Activated CD8-positive, alpha-beta memory T cell treated with anti-CD3 and anti-CD28 coated beads, Interleukin-2, amount 50 U/mL, for 4 hours (primary cell): ENCODE results near the gene NYAP1.

ENCODE experiments used
- DNase-seq: peaks from one replicate; pipeline ENCODE4 v3.0.0-alpha.2; 2020

NYAP1 gene

GRCh38 chr7:100464210-100464660 is 19.5 kb upstream of the NYAP1 start, which contains the start of gene SPACDR:
Gene SPACDR (minus strand): TSS chr7:100464260. CDS start chr7:100464025, 235 bp downstream.
- DNase-seq, result no peak

GRCh38 chr7:100464791-100465190 is 18.9 kb upstream of the NYAP1 start:
- DNase-seq, result no peak

- DNase-seq, result no peak
These were observed 18.4 kb upstream of the NYAP1 start for GRCh38 chr7:100465299-100465698.

- no peak for DNase-seq
These were observed 17.9 kb upstream of the NYAP1 start for GRCh38 chr7:100465702-100466311.

- DNase-seq, result no peak
These were observed 16.8 kb upstream of the NYAP1 start for GRCh38 chr7:100466653-100467605.

- no peak for DNase-seq
These were observed 15.9 kb upstream of the NYAP1 start for GRCh38 chr7:100467638-100468373.

GRCh38 chr7:100469227-100470044 is 14.3 kb upstream of the NYAP1 start:
- DNase-seq, result peak; percentile 90

GRCh38 chr7:100471021-100471420 is 12.7 kb upstream of the NYAP1 start:
- no peak for DNase-seq

GRCh38 chr7:100472121-100472851 is 11.4 kb upstream of the NYAP1 start:
- DNase-seq, result no peak

- no peak for DNase-seq
These were observed 10.8 kb upstream of the NYAP1 start for GRCh38 chr7:100472854-100473499.

GRCh38 chr7:100475549-100475948 is 8.2 kb upstream of the NYAP1 start:
- peak; percentile 40 for DNase-seq

GRCh38 chr7:100476101-100476780 is 7.5 kb upstream of the NYAP1 start:
- DNase-seq, result no peak

GRCh38 chr7:100476903-100477870 is 6.5 kb upstream of the NYAP1 start:
- peak; percentile 46 for DNase-seq

- no peak for DNase-seq
These were observed 5.9 kb upstream of the NYAP1 start for GRCh38 chr7:100477871-100478267.

GRCh38 chr7:100478958-100479660 is 4.6 kb upstream of the NYAP1 start, which contains the start of gene TSC22D4:
Gene TSC22D4 (minus strand): TSS chr7:100479214. CDS start chr7:100478038, 1,176 bp downstream.
- DNase-seq, result peak; percentile 88

GRCh38 chr7:100481466-100481865 is 2.3 kb upstream of the NYAP1 start:
- DNase-seq, result no peak

GRCh38 chr7:100482728-100483089 is 1.0 kb upstream of the NYAP1 start:
- DNase-seq, result no peak

GRCh38 chr7:100483090-100483721 is 521 bp upstream of the NYAP1 start:
- DNase-seq, result peak; percentile 86
